IMR-90 (cell line): Measurements from ENCODE around the gene CTRB1. TPM values are rescaled to one million over a fixed set of nuclear protein-coding genes. Genes with fewer than 3 reads are reported as not detected.
"Not testable (repeated sequence)": the region's sequence is repeated elsewhere in the genome, so short reads cannot be mapped to it uniquely, and the experiment has no call there.

ENCODE experiments used
- ATAC-seq: fragments of 200-7000 bp; cut with Tn5 transposase; 2 replicates; pipeline ENCODE4 v1.9.1; 2020; ENCODE audit warnings: low read depth, mild to moderate bottlenecking, moderate library complexity
- BruUV-seq: library from RNA; stranded (reverse); fragments of 400-500 nt; replicated peaks from 2 replicates; lab custom pipeline; 2021; lab: Mats Ljungman, UMichigan
- CTCF ChIA-PET: fragments of 300-600 bp; formaldehyde crosslinking; extraction: SDS; loops from one replicate; lab custom pipeline; 2021; ENCODE audit warnings: antibody characterized with exemption; lab: Yijun Ruan, JAX
- POLR2A ChIA-PET: fragments of 300-600 bp; sonication (Branson Sonifier 250); formaldehyde crosslinking; loops from one replicate; lab custom pipeline; 2022; ENCODE audit warnings: antibody characterized with exemption; ENCODE audit not compliant: unreplicated experiment; lab: Charles Lee
- DNase-seq: peaks from one replicate; pipeline ENCODE4 v3.0.0; 2013
- H2AFZ ChIP-seq: replicated peaks from 2 replicates; pipeline ENCODE3; 2013; ENCODE audit warnings: low read length, mild to moderate bottlenecking; ENCODE audit not compliant: poor library complexity
- H2AK5ac ChIP-seq: 2 replicates; pipeline ENCODE4 v1.6.1; 2013; ENCODE audit warnings: low read depth, low read length, inconsistent platforms
- H2AK9ac ChIP-seq: replicated peaks from 2 replicates; pipeline ENCODE3; 2013; ENCODE audit warnings: mild to moderate bottlenecking, low read depth, low read length, moderate library complexity; ENCODE audit not compliant: poor library complexity
- H2BK120ac ChIP-seq: 2 replicates; pipeline ENCODE4 v1.6.1; 2013; ENCODE audit warnings: low read depth, low read length, inconsistent platforms
- H2BK15ac ChIP-seq: 3 replicates; pipeline ENCODE4 v1.6.1; 2013; ENCODE audit warnings: low read depth, low read length, inconsistent platforms
- H2BK20ac ChIP-seq: 2 replicates; pipeline ENCODE4 v1.6.1; 2013; ENCODE audit warnings: low read depth, mild to moderate bottlenecking, inconsistent platforms, low read length, moderate library complexity
- H2BK5ac ChIP-seq: 2 replicates; pipeline ENCODE4 v1.6.1; 2013; ENCODE audit warnings: mild to moderate bottlenecking, low read depth, low read length, inconsistent platforms; ENCODE audit not compliant: poor library complexity, severe bottlenecking
- H3K14ac ChIP-seq: replicated peaks from 2 replicates; pipeline ENCODE4 v1.6.1; 2013; ENCODE audit warnings: low read depth, low read length, inconsistent platforms
- H3K18ac ChIP-seq: 2 replicates; pipeline ENCODE4 v1.6.1; 2013; ENCODE audit warnings: low read depth, low read length, control low read depth
- H3K23ac ChIP-seq: 2 replicates; pipeline ENCODE4 v1.6.1; 2013; ENCODE audit warnings: low read depth, low read length, inconsistent platforms
- H3K27ac ChIP-seq: 2 replicates; pipeline ENCODE4 v1.5.1; 2013; ENCODE audit warnings: mild to moderate bottlenecking, control low read depth, low read length; ENCODE audit not compliant: insufficient read depth
- H3K27me3 ChIP-seq: 2 replicates; pipeline ENCODE4 v1.6.1; 2013; ENCODE audit warnings: low read length; ENCODE audit not compliant: control insufficient read depth, insufficient read depth
- H3K36me3 ChIP-seq: 2 replicates; pipeline ENCODE4 v1.6.1; 2013; ENCODE audit warnings: low read length, mixed read lengths; ENCODE audit not compliant: control insufficient read depth, insufficient read depth
- H3K4ac ChIP-seq: 2 replicates; pipeline ENCODE4 v1.6.1; 2013; ENCODE audit warnings: low read depth, low read length, inconsistent platforms
- H3K4me1 ChIP-seq: 2 replicates; pipeline ENCODE4 v1.6.1; 2013; ENCODE audit warnings: low read length, mixed read lengths; ENCODE audit not compliant: control insufficient read depth, insufficient read depth
- H3K4me2 ChIP-seq: 2 replicates; pipeline ENCODE4 v1.6.1; 2013; ENCODE audit warnings: low read depth, mild to moderate bottlenecking, control low read depth, low read length, moderate library complexity
- H3K4me3 ChIP-seq: 2 replicates; pipeline ENCODE4 v1.5.1; 2013; ENCODE audit warnings: low read depth, mild to moderate bottlenecking, control low read depth, low read length, moderate library complexity; ENCODE audit not compliant: insufficient read depth
- H3K56ac ChIP-seq: 2 replicates; pipeline ENCODE4 v1.6.1; 2013; ENCODE audit warnings: low read length, inconsistent platforms; ENCODE audit not compliant: insufficient read depth; ENCODE audit errors: extremely low read depth
- H3K79me1 ChIP-seq, 2 experiments: 2 replicates each; pipeline ENCODE4 v1.6.1; 2013; ENCODE audit warnings: low read length in 2 of 2, inconsistent platforms in 1 of 2, low read depth in 1 of 2
- H3K9ac ChIP-seq: 2 replicates; pipeline ENCODE4 v1.6.1; 2013; ENCODE audit warnings: low read depth, low read length, control low read depth
- H3K9me1 ChIP-seq: 2 replicates; pipeline ENCODE4 v1.6.1; 2013; ENCODE audit warnings: low read length, inconsistent platforms; ENCODE audit not compliant: insufficient read depth
- H3K9me3 ChIP-seq: 2 replicates; pipeline ENCODE4 v1.6.1; 2013; ENCODE audit warnings: low read length; ENCODE audit not compliant: control insufficient read depth, insufficient read depth
- H4K20me1 ChIP-seq: 2 replicates; pipeline ENCODE4 v1.6.1; 2013; ENCODE audit warnings: low read length, inconsistent platforms; ENCODE audit not compliant: insufficient read depth
- H4K5ac ChIP-seq: 2 replicates; pipeline ENCODE4 v1.6.1; 2013; ENCODE audit warnings: mild to moderate bottlenecking, low read depth, low read length, control low read depth
- H4K8ac ChIP-seq, 2 experiments: 2 replicates each; pipeline ENCODE4 v1.6.1; 2013; ENCODE audit warnings: low read depth in 2 of 2, low read length in 2 of 2, control low read depth in 1 of 2, inconsistent platforms in 1 of 2
- H4K91ac ChIP-seq: 2 replicates; pipeline ENCODE4 v1.6.1; 2013; ENCODE audit warnings: low read depth, low read length, inconsistent platforms; ENCODE audit not compliant: insufficient read depth
- MAZ ChIP-seq: IDR thresholded peaks from 2 replicates; pipeline ENCODE4 v1.6.1; 2012; ENCODE audit warnings: low read depth, mild to moderate bottlenecking, low read length, improper control_type of control experiment, moderate library complexity, borderline replicate concordance
- MXI1 ChIP-seq: IDR thresholded peaks from 2 replicates; pipeline ENCODE4 v1.6.1; 2012; ENCODE audit warnings: low read depth, mild to moderate bottlenecking, low read length, moderate library complexity, borderline replicate concordance
- RFX5 ChIP-seq: IDR thresholded peaks from 2 replicates; pipeline ENCODE4 v1.8.0; 2012; ENCODE audit warnings: low read depth, mild to moderate bottlenecking, low read length, moderate library complexity
- SMC3 ChIP-seq: fragments of 150-350 bp; IDR thresholded peaks from 2 replicates; pipeline ENCODE4 v1.6.1; 2016; ENCODE audit warnings: low read depth, mild to moderate bottlenecking, antibody characterized with exemption, low read length, moderate library complexity
- WGBS, 2 experiments: methylation state at CpG; one replicate each; pipeline versions ENCODE4 v1.1.5 to v1.1.7; 2013; ENCODE audit warnings: missing lambda C conversion rate in 2 of 2; ENCODE audit not compliant: insufficient read length in 1 of 2; ENCODE audit errors: extremely low coverage in 2 of 2; 5-methylcytosine and 5-hydroxymethylcytosine counted together
- dilution Hi-C: fragments of 300-500 bp; cut with HindIII; formaldehyde crosslinking; loops from one replicate; pipeline ENCODE4 v1.14.3; 2018; ENCODE audit warnings: low sequenced_read_pairs; ENCODE audit not compliant: unreplicated experiment
- in situ Hi-C: fragments of 300-500 bp; cut with MboI; formaldehyde crosslinking; loops from 3 replicates; pipeline ENCODE4 v1.14.3; 2019; ENCODE audit warnings: low sequenced_read_pairs, inconsistent platforms, mixed read lengths
- intact Hi-C: fragments of 100-400 bp; cut with micrococcal nuclease; formaldehyde crosslinking; loops from 2 replicates; pipeline ENCODE4 v1.10.0; 2022
- polyA plus RNA-seq, 3 experiments: library from polyadenylated mRNA; depleted of rRNA; stranded (reverse); fragments of >200 nt; gene quantifications; 2 replicates each; pipeline ENCODE4 v1.2.3, GENCODE V29; 2012; ENCODE audit warnings: low replicate concordance in 1 of 3
- total RNA-seq: library from RNA; depleted of rRNA; stranded (reverse); fragments of >200 nt; gene quantifications from 2 replicates; pipeline ENCODE4 v1.2.3, GENCODE V29; 2012
- TF ChIP-seq, protein P1 (sequence below): fragments of 150-350 bp; IDR thresholded peaks from 2 replicates; pipeline ENCODE4 v1.6.1; 2016; ENCODE audit warnings: low read depth, mild to moderate bottlenecking, low read length, moderate library complexity, borderline replicate concordance

CTRB1 gene
- total and polyA plus RNA-seq, 2 of the 4 experiments (the other 2 are of a cell fraction): not detected

DNA sequence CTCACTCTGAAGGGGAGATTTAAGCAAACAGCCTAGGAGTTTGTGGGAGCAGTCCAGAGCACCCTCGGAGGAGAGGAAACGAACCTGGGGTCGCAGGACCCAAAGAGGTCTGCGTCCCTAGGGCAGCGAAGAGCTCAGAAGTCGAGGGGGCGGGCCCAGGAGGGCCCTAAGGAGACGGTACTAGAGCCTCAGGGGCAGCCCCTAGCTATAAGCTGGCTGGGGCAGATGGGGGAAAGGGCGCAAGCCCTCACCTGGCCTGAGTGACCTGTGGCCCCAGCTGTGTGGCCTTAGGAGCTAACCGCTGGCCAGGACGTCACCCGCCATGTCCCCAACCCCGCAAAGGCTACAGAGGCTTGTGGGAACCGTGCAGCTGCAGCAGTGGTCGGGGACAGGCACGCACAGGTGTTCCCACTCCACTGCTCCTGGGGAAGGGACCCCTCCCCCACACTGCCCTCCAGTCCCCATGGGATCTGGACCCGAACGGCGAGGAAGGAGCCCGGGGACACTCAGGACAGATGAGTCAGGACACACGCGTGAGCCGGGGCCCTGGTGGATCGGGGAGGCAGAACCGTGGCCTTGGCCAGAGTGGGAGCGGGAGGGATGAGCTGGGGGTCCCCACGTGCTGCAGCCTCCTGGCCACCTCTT lies 9.8 kb upstream of the CTRB1 start:
- no peak overlapping the region for H4K8ac ChIP-seq
- H3K4me2 ChIP-seq: no peak overlapping the region
- no peak overlapping the region for H3K4ac ChIP-seq
- no peaks in the 10 kb centered on the region for H4K20me1 ChIP-seq
- 86% methylated on average over 15 of the region's 27 CpGs; no CpG with 5 or more reads in 1 of the 2 experiments for WGBS, 2 experiments
- dilution Hi-C loops: no loop called here
- H2AK9ac ChIP-seq: no peak overlapping the region
- no peaks in the 10 kb centered on the region for H3K79me1 ChIP-seq
- H3K23ac ChIP-seq: no peak overlapping the region
- no peak overlapping the region for H2BK20ac ChIP-seq
- intact Hi-C loops: no loop called here
- no peak overlapping the region for H3K56ac ChIP-seq
- H3K18ac ChIP-seq: no peak overlapping the region
- H4K5ac ChIP-seq: no peak overlapping the region
- no peak overlapping the region for H3K4me3 ChIP-seq
- no peak overlapping the region for H2BK120ac ChIP-seq
- ChIA-PET CTCF (no interaction called here), POLR2A (no interaction called here)
- ATAC-seq: no peak
- H2BK5ac ChIP-seq: no peak overlapping the region
- H3K27ac ChIP-seq: no peak overlapping the region
- no peaks in the 10 kb centered on the region for H3K9me1 ChIP-seq
- H3K14ac ChIP-seq: no peak overlapping the region
- no peaks in the 10 kb centered on the region for H3K9me3 ChIP-seq
- no peak overlapping the region for H3K9ac ChIP-seq
- H3K36me3 ChIP-seq: no peaks in the 10 kb centered on the region
- no peak overlapping the region for H4K91ac ChIP-seq
- BruUV-seq: no TSS peak
- H3K27me3 ChIP-seq: 0 out of 2 replicates have a peak, but pooled peaks cover 5% of the 10 kb centered on the region
- in situ Hi-C loops: loop anchor here (25.0 kb wide), 2 partner anchors 378 to 553 kb away; no protein-coding TSS in a partner anchor
- no peak for DNase-seq
- H2AFZ ChIP-seq: no peak overlapping the region
- no peak overlapping the region for H2AK5ac ChIP-seq
- no peak overlapping the region for H2BK15ac ChIP-seq
- TF ChIP-seq, protein P1, sequence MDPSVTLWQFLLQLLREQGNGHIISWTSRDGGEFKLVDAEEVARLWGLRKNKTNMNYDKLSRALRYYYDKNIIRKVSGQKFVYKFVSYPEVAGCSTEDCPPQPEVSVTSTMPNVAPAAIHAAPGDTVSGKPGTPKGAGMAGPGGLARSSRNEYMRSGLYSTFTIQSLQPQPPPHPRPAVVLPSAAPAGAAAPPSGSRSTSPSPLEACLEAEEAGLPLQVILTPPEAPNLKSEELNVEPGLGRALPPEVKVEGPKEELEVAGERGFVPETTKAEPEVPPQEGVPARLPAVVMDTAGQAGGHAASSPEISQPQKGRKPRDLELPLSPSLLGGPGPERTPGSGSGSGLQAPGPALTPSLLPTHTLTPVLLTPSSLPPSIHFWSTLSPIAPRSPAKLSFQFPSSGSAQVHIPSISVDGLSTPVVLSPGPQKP: no peak
- TF ChIP-seq SMC3 (no peak), MAZ (no peak), RFX5 (no peak), MXI1 (no peak)
- H3K4me1 ChIP-seq: no peaks in the 10 kb centered on the region

DNA sequence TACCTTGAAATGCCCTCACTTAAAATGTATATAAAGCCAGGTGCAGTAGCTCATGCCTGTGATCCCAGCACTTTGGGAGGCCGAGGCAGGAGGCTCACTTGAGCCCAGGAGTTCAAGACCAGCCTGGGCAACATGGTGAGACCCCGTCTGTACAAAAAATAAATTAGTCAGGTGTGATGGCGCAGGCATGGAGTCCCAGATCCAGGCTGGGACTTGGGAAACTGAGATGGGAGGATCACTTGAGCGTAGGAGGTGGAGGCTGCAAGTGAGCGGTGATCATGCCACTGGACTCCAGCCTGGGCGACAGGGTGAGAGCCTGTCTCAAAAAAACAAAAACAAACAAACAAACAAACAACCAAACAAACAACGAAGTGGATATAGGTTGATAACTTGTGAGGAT lies 9.3 kb upstream of the CTRB1 start:
- not testable (repeated sequence) for H2BK15ac ChIP-seq, DNase-seq, H3K14ac ChIP-seq

More for the DNA sequence above, 9.3 kb upstream of the CTRB1 start:
- CTCF ChIA-PET, ATAC-seq, H3K56ac ChIP-seq, H2BK5ac ChIP-seq, H4K91ac ChIP-seq, H3K4ac ChIP-seq, H2BK120ac ChIP-seq, H3K4me3 ChIP-seq, dilution Hi-C loops, H3K4me2 ChIP-seq, H3K36me3 ChIP-seq, H3K18ac ChIP-seq, H3K9me1 ChIP-seq, POLR2A ChIA-PET, H4K5ac ChIP-seq, H2AK9ac ChIP-seq, H4K20me1 ChIP-seq, intact Hi-C loops, H2AFZ ChIP-seq, H4K8ac ChIP-seq, H3K27ac ChIP-seq, H3K4me1 ChIP-seq, H3K27me3 ChIP-seq, H3K79me1 ChIP-seq, H3K23ac ChIP-seq, H3K9me3 ChIP-seq, H3K9ac ChIP-seq, H2BK20ac ChIP-seq, BruUV-seq, H2AK5ac ChIP-seq: not testable (repeated sequence)
- in situ Hi-C loops: loop anchor here (25.0 kb wide), 2 partner anchors 378 to 553 kb away; no protein-coding TSS in a partner anchor
- 100% methylated on average over 3 of the region's 7 CpGs; no CpG with 5 or more reads in 1 of the 2 experiments for WGBS, 2 experiments
